ENCODE measurements around the gene ZRANB1. TPM values are rescaled to one million over a fixed set of nuclear protein-coding genes. Genes with fewer than 3 reads are reported as not detected.

The ZRANB1 gene
- total RNA-seq, result 10 to 100 TPM; 15.0 to 16.0 TPM

GRCh38 chr10:124941823-124942222 is at the start of gene ZRANB1:
TSS of gene ZRANB1 (plus strand) at chr10:124942123. CDS start at chr10:124942494, 371 bp downstream.
- no peaks in the 10 kb centered on the region for H3K36me3 Mint-ChIP-seq (ENCODE audit: insufficient read depth in 2 of 2)
- no peaks in the 10 kb centered on the region for H3K9me3 Mint-ChIP-seq

GRCh38 chr10:124892905-124893304 is 49.0 kb upstream of the ZRANB1 start:
- Mint-ChIP-seq H3K9me3 (no peaks in the 10 kb centered on the region), H3K36me3 (ENCODE audit: insufficient read depth in 2 of 2) (no peaks in the 10 kb centered on the region)

More at GRCh38 chr10:124941823-124942222, at the start of gene ZRANB1:
- peaks cover 32% of the 10 kb centered on the region for H3K4me1 Mint-ChIP-seq (ENCODE audit: low read depth)
- no peak for DNase-seq
- no peaks in the 10 kb centered on the region for H3K27me3 Mint-ChIP-seq (ENCODE audit: low read depth)
- H3K27ac Mint-ChIP-seq, result no peak within 1 kb of the TSS
- no peak for ATAC-seq (replicated peaks in 1 of 2)
- no peak within 1 kb of the TSS for H3K4me3 Mint-ChIP-seq

GRCh38 chr10:124894569-124895215 is 47.2 kb upstream of the ZRANB1 start:
- H3K27ac Mint-ChIP-seq, result no peak overlapping the region
- H3K27me3 Mint-ChIP-seq (ENCODE audit: low read depth), result peaks cover 11% of the 10 kb centered on the region
- H3K9me3 Mint-ChIP-seq, result no peaks in the 10 kb centered on the region
- no peak overlapping the region for H3K4me3 Mint-ChIP-seq
- no peaks in the 10 kb centered on the region for H3K36me3 Mint-ChIP-seq (ENCODE audit: insufficient read depth in 2 of 2)
- no peaks in the 10 kb centered on the region for H3K4me1 Mint-ChIP-seq (ENCODE audit: low read depth)
- ATAC-seq (replicated peaks in 1 of 2), result no peak
- DNase-seq, result no peak

More at GRCh38 chr10:124892905-124893304, 49.0 kb upstream of the ZRANB1 start:
- Mint-ChIP-seq H3K4me1 (ENCODE audit: low read depth) (no peaks in the 10 kb centered on the region), H3K27me3 (ENCODE audit: low read depth) (peaks cover 5% of the 10 kb centered on the region), H3K4me3 (no peak overlapping the region), H3K27ac (no peak overlapping the region)
- ATAC-seq (replicated peaks in 1 of 2) (no peak), DNase-seq (no peak)

GRCh38 chr10:124896751-124897150 is 45.2 kb upstream of the ZRANB1 start:
- no peak for DNase-seq
- Mint-ChIP-seq H3K4me3 (no peak overlapping the region), H3K4me1 (ENCODE audit: low read depth) (no peaks in the 10 kb centered on the region), H3K27ac (no peak overlapping the region), H3K36me3 (ENCODE audit: insufficient read depth in 2 of 2) (no peaks in the 10 kb centered on the region), H3K27me3 (ENCODE audit: low read depth) (peaks cover 11% of the 10 kb centered on the region), H3K9me3 (no peaks in the 10 kb centered on the region)
- no peak for ATAC-seq (replicated peaks in 1 of 2)

- Mint-ChIP-seq H3K27me3 (ENCODE audit: low read depth) (peaks cover 22% of the 10 kb centered on the region), H3K4me1 (ENCODE audit: low read depth) (no peaks in the 10 kb centered on the region), H3K27ac (no peak overlapping the region), H3K9me3 (no peaks in the 10 kb centered on the region), H3K36me3 (ENCODE audit: insufficient read depth in 2 of 2) (no peaks in the 10 kb centered on the region), H3K4me3 (no peak overlapping the region)
- no peak for DNase-seq
- no peak for ATAC-seq (replicated peaks in 1 of 2)
Observed at GRCh38 chr10:124898471-124898870, 43.5 kb upstream of the ZRANB1 start.

GRCh38 chr10:124899151-124899550 is 42.8 kb upstream of the ZRANB1 start:
- ATAC-seq (replicated peaks in 1 of 2) (no peak), DNase-seq (no peak)
- Mint-ChIP-seq H3K36me3 (ENCODE audit: insufficient read depth in 2 of 2) (no peaks in the 10 kb centered on the region), H3K9me3 (no peaks in the 10 kb centered on the region), H3K27ac (no peak overlapping the region), H3K4me1 (ENCODE audit: low read depth) (no peaks in the 10 kb centered on the region), H3K4me3 (no peak overlapping the region), H3K27me3 (ENCODE audit: low read depth) (peaks cover 24% of the 10 kb centered on the region)

- H3K27ac Mint-ChIP-seq, result no peak overlapping the region
- DNase-seq, result no peak
- no peak overlapping the region for H3K4me3 Mint-ChIP-seq
- H3K36me3 Mint-ChIP-seq (ENCODE audit: insufficient read depth in 2 of 2), result no peaks in the 10 kb centered on the region
- H3K4me1 Mint-ChIP-seq (ENCODE audit: low read depth), result no peaks in the 10 kb centered on the region
- peaks cover 23% of the 10 kb centered on the region for H3K27me3 Mint-ChIP-seq (ENCODE audit: low read depth)
- no peak for ATAC-seq (replicated peaks in 1 of 2)
- H3K9me3 Mint-ChIP-seq, result no peaks in the 10 kb centered on the region
Observed at GRCh38 chr10:124902462-124902861, 39.5 kb upstream of the ZRANB1 start.

GRCh38 chr10:124903111-124903510 is 38.8 kb upstream of the ZRANB1 start:
- Mint-ChIP-seq H3K27me3 (ENCODE audit: low read depth) (peaks cover 18% of the 10 kb centered on the region), H3K9me3 (no peaks in the 10 kb centered on the region), H3K27ac (no peak overlapping the region), H3K4me3 (no peak overlapping the region), H3K4me1 (ENCODE audit: low read depth) (no peaks in the 10 kb centered on the region), H3K36me3 (ENCODE audit: insufficient read depth in 2 of 2) (no peaks in the 10 kb centered on the region)
- DNase-seq (no peak), ATAC-seq (replicated peaks in 1 of 2) (no peak)

- peaks cover 13% of the 10 kb centered on the region for H3K27me3 Mint-ChIP-seq (ENCODE audit: low read depth)
- ATAC-seq (replicated peaks in 1 of 2) (no peak), DNase-seq (no peak)
- H3K4me1 Mint-ChIP-seq (ENCODE audit: low read depth), result no peaks in the 10 kb centered on the region
- no peak overlapping the region for H3K27ac Mint-ChIP-seq
- H3K36me3 Mint-ChIP-seq (ENCODE audit: insufficient read depth in 2 of 2), result no peaks in the 10 kb centered on the region
- H3K4me3 Mint-ChIP-seq, result no peak overlapping the region
- H3K9me3 Mint-ChIP-seq, result no peaks in the 10 kb centered on the region
Observed at GRCh38 chr10:124904796-124905195, 37.1 kb upstream of the ZRANB1 start.

- H3K36me3 Mint-ChIP-seq (ENCODE audit: insufficient read depth in 2 of 2), result no peaks in the 10 kb centered on the region
- H3K27me3 Mint-ChIP-seq (ENCODE audit: low read depth), result peaks cover 23% of the 10 kb centered on the region
- H3K27ac Mint-ChIP-seq, result no peak overlapping the region
- no peak for DNase-seq
- H3K9me3 Mint-ChIP-seq, result no peaks in the 10 kb centered on the region
- H3K4me3 Mint-ChIP-seq, result no peak overlapping the region
- H3K4me1 Mint-ChIP-seq (ENCODE audit: low read depth), result peaks cover 4% of the 10 kb centered on the region
- no peak for ATAC-seq (replicated peaks in 1 of 2)
Observed at GRCh38 chr10:124906551-124907001, 35.3 kb upstream of the ZRANB1 start.

- Mint-ChIP-seq H3K36me3 (ENCODE audit: insufficient read depth in 2 of 2) (no peaks in the 10 kb centered on the region), H3K4me3 (no peak overlapping the region), H3K4me1 (ENCODE audit: low read depth) (peaks cover 14% of the 10 kb centered on the region), H3K27ac (no peak overlapping the region), H3K27me3 (ENCODE audit: low read depth) (peaks cover 24% of the 10 kb centered on the region), H3K9me3 (no peaks in the 10 kb centered on the region)
- no peak for ATAC-seq (replicated peaks in 1 of 2)
- no peak for DNase-seq
Observed at GRCh38 chr10:124909563-124909962, 32.4 kb upstream of the ZRANB1 start.

GRCh38 chr10:124911124-124912067 is 30.5 kb upstream of the ZRANB1 start:
- Mint-ChIP-seq H3K36me3 (ENCODE audit: insufficient read depth in 2 of 2) (no peaks in the 10 kb centered on the region), H3K27ac (no peak overlapping the region), H3K4me3 (no peak overlapping the region), H3K4me1 (ENCODE audit: low read depth) (peaks cover 18% of the 10 kb centered on the region), H3K27me3 (ENCODE audit: low read depth) (peaks cover 24% of the 10 kb centered on the region), H3K9me3 (no peaks in the 10 kb centered on the region)
- DNase-seq (no peak), ATAC-seq (replicated peaks in 1 of 2) (no peak)

GRCh38 chr10:124912101-124912886 is 29.6 kb upstream of the ZRANB1 start:
- no peaks in the 10 kb centered on the region for H3K36me3 Mint-ChIP-seq (ENCODE audit: insufficient read depth in 2 of 2)
- ATAC-seq (replicated peaks in 1 of 2), result no peak
- H3K4me3 Mint-ChIP-seq, result no peak overlapping the region
- H3K27ac Mint-ChIP-seq, result no peak overlapping the region
- peaks cover 18% of the 10 kb centered on the region for H3K4me1 Mint-ChIP-seq (ENCODE audit: low read depth)
- no peaks in the 10 kb centered on the region for H3K9me3 Mint-ChIP-seq
- no peak for DNase-seq
- peaks cover 24% of the 10 kb centered on the region for H3K27me3 Mint-ChIP-seq (ENCODE audit: low read depth)
